A549 (cell line): ENCODE data around the gene USH1C. TPM values are rescaled to one million over a fixed set of nuclear protein-coding genes. Genes with fewer than 3 reads are reported as not detected.

Experiments
- ATAC-seq, 2 experiments: fragments of 200-7000 bp in 1 of 2; fragments of >200 bp in 1 of 2; cut with Nextera tagmentation in 1 of 2; cut with Tn5 transposase in 1 of 2; 3 replicates each; pipeline versions ENCODE4 v1.8.0 to v1.9.1; 2018 to 2020; ENCODE audit warnings: mild to moderate bottlenecking in 1 of 2, moderate library complexity in 1 of 2
- CTCF ChIA-PET: fragments of 300-600 bp; sonication (Branson Sonifier 250); formaldehyde crosslinking; extraction: SDS; loops from one replicate; lab custom pipeline; 2021; ENCODE audit warnings: antibody characterized with exemption, inconsistent platforms; lab: Yijun Ruan, JAX
- POLR2A ChIA-PET: fragments of 350-600 bp; formaldehyde crosslinking; extraction: SDS; loops from one replicate; lab custom pipeline; 2021; ENCODE audit warnings: antibody characterized with exemption, inconsistent platforms; lab: Yijun Ruan, JAX
- DNase-seq, 2 experiments: peaks; one replicate each; pipeline versions ENCODE4 v3.0.0 to v3.0.0-alpha.2; 2011 to 2016; ENCODE audit warnings: low read depth in 1 of 2, low spot score in 1 of 2
- FAIRE-seq: peaks from 2 replicates; lab custom pipeline; 2011; peaks lifted over from hg19 to GRCh38; lab: Jason Lieb, UNC
- H3K27ac ChIP-seq, 2 experiments: fragments of >200 bp; sonication (Bioruptor Twin); formaldehyde crosslinking; 3 replicates each; pipeline ENCODE4 v1.5.1; 2016 to 2017
- H3K4me1 ChIP-seq: fragments of >200 bp; sonication (Bioruptor Twin); formaldehyde crosslinking; 3 replicates; pipeline ENCODE4 v1.6.1; 2016
- H3K4me2 ChIP-seq: fragments of >200 bp; sonication (Bioruptor Twin); formaldehyde crosslinking; 3 replicates; pipeline ENCODE4 v1.6.1; 2016
- H3K4me3 ChIP-seq: fragments of >200 bp; sonication (Bioruptor Twin); formaldehyde crosslinking; 3 replicates; pipeline ENCODE4 v1.5.1; 2016
- H3K9me3 ChIP-seq: fragments of >200 bp; sonication (Bioruptor Twin); formaldehyde crosslinking; 3 replicates; pipeline ENCODE4 v1.6.1; 2016
- CBX8 ChIP-seq: fragments of 200-600 bp; sonication (generic); IDR thresholded peaks from 2 replicates; pipeline ENCODE4 v1.6.1; 2016
- CEBPB ChIP-seq, 2 experiments: fragments of >200 bp in 1 of 2; sonication (Bioruptor Twin) in 1 of 2; formaldehyde crosslinking in 1 of 2; IDR thresholded peaks; 2 replicates each; pipeline ENCODE4 v1.6.1; 2012 to 2016
- CHD4 ChIP-seq: fragments of 200-600 bp; sonication (generic); IDR thresholded peaks from 2 replicates; pipeline ENCODE4 v1.6.1; 2016; ENCODE audit warnings: antibody characterized with exemption, mild to moderate bottlenecking, borderline replicate concordance
- EP300 ChIP-seq, 2 experiments: fragments of >200 bp; sonication (Bioruptor Twin); formaldehyde crosslinking; IDR thresholded peaks; 2 replicates in 1 of 2; 3 replicates in 1 of 2; pipeline ENCODE4 v1.6.1; 2016 to 2017
- ESRRA ChIP-seq: fragments of 150-350 bp; IDR thresholded peaks from 2 replicates; pipeline ENCODE4 v1.6.1; 2014; ENCODE audit warnings: mild to moderate bottlenecking, low read length, borderline replicate concordance
- GATA3 ChIP-seq: IDR thresholded peaks from 2 replicates; pipeline ENCODE4 v1.6.1; 2012; ENCODE audit warnings: borderline replicate concordance
- HDAC2 ChIP-seq: fragments of 200-600 bp; sonication (generic); IDR thresholded peaks from 2 replicates; pipeline ENCODE4 v1.6.1; 2016
- HEYL ChIP-seq: fragments of 250-450 bp; sonication (Bioruptor Pico); IDR thresholded peaks from 2 replicates; pipeline ENCODE4 v1.8.0; 2021; ENCODE audit warnings: mild to moderate bottlenecking, moderate library complexity
- HOXA7 ChIP-seq: fragments of 250-450 bp; sonication (Bioruptor Pico); IDR thresholded peaks from 2 replicates; pipeline ENCODE4 v1.5.0; 2020; ENCODE audit warnings: mild to moderate bottlenecking, moderate library complexity
- HOXB13 ChIP-seq: fragments of 250-450 bp; sonication (Bioruptor Pico); IDR thresholded peaks from 2 replicates; pipeline ENCODE4 v1.5.0; 2020; ENCODE audit warnings: low read depth, mild to moderate bottlenecking, moderate library complexity
- HOXB5 ChIP-seq: fragments of 250-450 bp; sonication (Bioruptor Pico); IDR thresholded peaks from 2 replicates; pipeline ENCODE4 v1.5.0; 2020; ENCODE audit warnings: mild to moderate bottlenecking, moderate library complexity
- JUNB ChIP-seq: fragments of >200 bp; sonication (Bioruptor Twin); formaldehyde crosslinking; IDR thresholded peaks from 2 replicates; pipeline ENCODE4 v1.6.1; 2016
- MAFK ChIP-seq: fragments of 450-650 bp; IDR thresholded peaks from 2 replicates; pipeline ENCODE4 v1.6.1; 2014; ENCODE audit not compliant: partially characterized antibody
- NFE2L2 ChIP-seq: fragments of 150-350 bp; conservative IDR thresholded peaks from 2 replicates; pipeline ENCODE4 v1.6.1; 2014; ENCODE audit warnings: low read length
- RNF2 ChIP-seq: fragments of 200-600 bp; sonication (generic); IDR thresholded peaks from 2 replicates; pipeline ENCODE4 v1.6.1; 2016; ENCODE audit warnings: low read depth, mild to moderate bottlenecking, antibody characterized with exemption, moderate library complexity, borderline replicate concordance
- SMC3 ChIP-seq: fragments of >200 bp; sonication (Bioruptor Twin); formaldehyde crosslinking; IDR thresholded peaks from 3 replicates; pipeline ENCODE4 v1.6.1; 2018; ENCODE audit warnings: inconsistent platforms
- TFCP2L1 ChIP-seq: fragments of 250-450 bp; sonication (Bioruptor Pico); IDR thresholded peaks from 2 replicates; pipeline ENCODE4 v1.5.0; 2021; ENCODE audit warnings: mild to moderate bottlenecking
- ZC3H11A ChIP-seq: fragments of 450-650 bp; IDR thresholded peaks from 2 replicates; pipeline ENCODE4 v1.6.1; 2014; ENCODE audit warnings: antibody characterized with exemption, mild to moderate bottlenecking
- ZFP36 ChIP-seq: fragments of 450-650 bp; IDR thresholded peaks from 2 replicates; pipeline ENCODE4 v1.6.1; 2014; ENCODE audit warnings: borderline replicate concordance; ENCODE audit not compliant: partially characterized antibody
- WGBS: methylation state at CpG from one replicate; pipeline ENCODE4 v1.1.6; 2017; ENCODE audit errors: missing lambda C conversion rate; 5-methylcytosine and 5-hydroxymethylcytosine counted together
- polyA plus RNA-seq, 4 experiments: library from polyadenylated mRNA; depleted of rRNA in 3 of 4; stranded (reverse); fragments of >200 nt; fragmentation: RNase III in 1 of 4; extraction: RNeasy Plus Mini Kit Qiagen cat#74134 plus additional on column Dnase treatment in 1 of 4; gene quantifications; 2 replicates in 3 of 4; 3 replicates in 1 of 4; pipeline ENCODE4 v1.2.3, GENCODE V29; 2011 to 2017
- TF ChIP-seq, protein P1 (sequence below): fragments of >200 bp; sonication (Bioruptor Twin); formaldehyde crosslinking; IDR thresholded peaks from 2 replicates; pipeline ENCODE4 v1.6.1; 2016
- TF ChIP-seq, protein P2 (sequence below): IDR thresholded peaks from 2 replicates; pipeline ENCODE4 v1.6.1; 2012
- TF ChIP-seq, protein P3 (sequence below): fragments of 450-650 bp; IDR thresholded peaks from 2 replicates; pipeline ENCODE4 v1.6.1; 2014; ENCODE audit warnings: antibody characterized with exemption
- TF ChIP-seq, protein P4 (sequence below): IDR thresholded peaks from 2 replicates; pipeline ENCODE4 v1.6.1; 2012

The USH1C gene
- polyA plus RNA-seq, 2 of the 4 experiments (the other 2 are of a cell fraction) = 3.2 to 8.6 TPM

DNA sequence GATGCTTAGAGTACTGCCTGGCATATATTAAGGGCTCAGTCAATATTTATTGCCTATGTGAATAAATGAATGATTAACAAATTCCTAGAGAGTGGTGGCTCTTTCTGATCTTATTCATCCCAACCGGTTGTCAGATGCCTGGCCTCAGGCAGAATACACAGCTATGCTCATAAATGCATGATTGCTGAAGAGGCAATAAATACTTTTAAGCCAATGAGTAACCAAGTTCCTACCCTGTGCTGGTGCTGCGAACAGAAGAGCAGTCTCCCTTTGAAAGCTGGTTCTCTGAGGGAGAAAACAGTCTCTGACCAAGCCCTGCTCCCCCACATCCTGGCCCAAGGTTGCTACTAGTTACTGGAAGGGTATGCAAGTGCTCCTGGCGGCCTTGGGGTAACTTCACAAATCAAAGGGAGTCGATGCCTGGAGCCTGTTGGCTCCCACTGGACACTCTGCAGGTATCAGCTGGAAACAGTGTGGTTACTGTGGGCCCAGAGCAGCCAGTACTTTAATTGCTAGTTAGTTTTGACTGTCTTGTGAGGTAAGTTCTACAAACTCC lies 2.8 kb downstream of the USH1C start:
- peaks cover 24% of the 10 kb centered on the region for H3K4me1 ChIP-seq
- DNase-seq (no peak), FAIRE-seq (no peak), ATAC-seq (no peak)
- ChIA-PET CTCF (interaction anchor here (0.6 to 3.8 kb wide), 7 partner anchors 13 to 481 kb away, joined by 3 to 34 read pairs (median 4); no protein-coding TSS in a partner anchor), POLR2A (no interaction called here)
- 29% methylated on average over 4 of the region's 4 CpGs for WGBS
- H3K9me3 ChIP-seq = no peaks in the 10 kb centered on the region
- H3K4me2 ChIP-seq = peak overlapping the region; percentile 77
- peak overlapping the region in 1 of 2 experiments; percentile 82; a peak in 2 of 6 replicates for H3K27ac ChIP-seq
- H3K4me3 ChIP-seq = no peak overlapping the region
- TF ChIP-seq, protein P1, sequence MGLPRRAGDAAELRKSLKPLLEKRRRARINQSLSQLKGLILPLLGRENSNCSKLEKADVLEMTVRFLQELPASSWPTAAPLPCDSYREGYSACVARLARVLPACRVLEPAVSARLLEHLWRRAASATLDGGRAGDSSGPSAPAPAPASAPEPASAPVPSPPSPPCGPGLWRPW = no peak
- TF ChIP-seq MAFK = peak; percentile 50
- TF ChIP-seq CHD4 = no peak

DNA sequence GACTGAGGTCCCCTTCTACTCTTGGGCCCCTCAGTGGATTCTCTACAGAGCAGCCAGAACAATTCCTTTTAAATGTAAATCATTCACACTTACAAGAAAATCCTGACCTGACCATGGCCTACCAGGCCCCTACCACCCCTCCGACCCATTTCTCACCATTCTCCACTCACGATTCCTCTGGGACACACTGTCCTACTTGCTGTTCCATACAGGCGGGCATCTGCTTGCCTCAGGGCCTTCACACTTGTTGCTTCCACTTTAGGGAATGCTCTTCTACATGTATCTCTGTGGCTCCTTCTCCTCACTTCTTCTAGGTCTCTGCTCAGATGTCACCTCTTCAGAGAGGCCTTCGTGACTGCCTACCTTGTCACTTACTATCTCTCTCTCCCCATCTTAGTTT lies 3.4 kb downstream of the USH1C start:
- no peak overlapping the region for H3K4me3 ChIP-seq
- FAIRE-seq (no peak), ATAC-seq (no peak)
- H3K4me1 ChIP-seq = peaks cover 24% of the 10 kb centered on the region
- ChIA-PET POLR2A (no interaction called here), CTCF (interaction anchor here (1.1 to 3.8 kb wide), 5 partner anchors 12 to 174 kb away, joined by 3 to 34 read pairs (median 4); no protein-coding TSS in a partner anchor)
- H3K9me3 ChIP-seq = no peaks in the 10 kb centered on the region
- H3K4me2 ChIP-seq = peak overlapping the region; percentile 77; the same call in 1 of the 3 replicates
- H3K27ac ChIP-seq = no peak overlapping the region
- 86% methylated on average over 4 of the region's 4 CpGs for WGBS
- TF ChIP-seq HOXB13 (CRISPR knock-in tag) (no peak), JUNB (no peak)
- TF ChIP-seq, all 56 proteins: peak for 0
- no peak for DNase-seq

DNA sequence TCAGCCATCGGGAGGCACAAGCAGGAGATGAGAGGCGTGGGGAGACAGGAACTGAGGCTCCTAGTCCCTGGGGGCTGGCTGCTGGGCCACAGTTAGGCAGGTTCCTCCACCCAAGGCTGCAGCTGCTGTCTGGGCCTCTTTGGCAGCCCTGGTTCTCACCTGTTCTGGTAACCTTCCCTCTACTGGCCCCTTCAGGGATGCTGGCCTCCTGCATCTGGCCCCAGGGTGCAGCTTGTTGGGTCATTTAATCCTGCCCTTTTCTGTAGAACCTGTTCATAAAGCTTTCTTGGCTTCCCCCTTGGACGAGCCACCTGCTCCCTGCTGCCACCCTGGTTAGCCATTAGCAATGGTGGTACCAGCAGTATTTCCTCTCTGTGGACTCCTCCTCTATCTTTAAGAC lies 5.5 kb downstream of the USH1C start:
- CTCF ChIA-PET = interaction anchor here (0.6 to 3.6 kb wide), 2 partner anchors 11 to 155 kb away, joined by 3 to 21 read pairs; no protein-coding TSS in a partner anchor
- POLR2A ChIA-PET = no interaction called here
- DNase-seq (no peak), FAIRE-seq (no peak), ATAC-seq (no peak)
- 66% methylated on average over 3 of the region's 3 CpGs for WGBS
- peaks cover 22% of the 10 kb centered on the region for H3K4me1 ChIP-seq
- no peak overlapping the region for H3K4me2 ChIP-seq
- no peak overlapping the region for H3K27ac ChIP-seq
- no peaks in the 10 kb centered on the region for H3K9me3 ChIP-seq
- H3K4me3 ChIP-seq = no peak overlapping the region
- TF ChIP-seq GATA3 (no peak), SMC3 (no peak), HOXB5 (CRISPR knock-in tag) (no peak), HOXA7 (CRISPR knock-in tag) (no peak)

DNA sequence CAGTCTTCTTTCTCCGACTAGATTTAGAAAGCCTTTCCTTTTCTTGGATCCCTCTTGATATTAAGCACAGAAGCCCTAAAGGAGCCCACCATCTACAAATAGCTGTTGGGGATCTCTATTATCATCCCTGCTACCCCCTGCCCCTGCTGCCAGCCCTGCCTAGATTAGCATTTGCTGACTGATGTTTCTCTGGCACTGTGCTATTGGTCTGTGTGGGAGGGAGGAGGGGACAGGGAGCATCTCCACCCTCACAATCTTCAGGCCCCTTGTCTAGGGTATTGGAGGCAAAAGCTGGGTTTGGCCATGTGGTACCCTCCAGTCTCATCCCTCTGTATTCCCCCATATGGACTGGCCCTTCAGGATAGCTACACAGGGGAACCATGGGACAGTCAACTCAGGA lies 6.2 kb downstream of the USH1C start:
- 92% methylated on average over 1 of the region's 1 CpG for WGBS
- TF ChIP-seq HDAC2 = no peak
- TF ChIP-seq CBX8 = no peak
- no peak for TF ChIP-seq ESRRA
- TF ChIP-seq HOXA7 (CRISPR knock-in tag) = no peak
- no peak for TF ChIP-seq RNF2
- TF ChIP-seq ZFP36 = no peak
- TF ChIP-seq CEBPB (IDR thresholded peaks at IDR 0.05) = no peak
- no peak for TF ChIP-seq MAFK
- TF ChIP-seq, protein P2, sequence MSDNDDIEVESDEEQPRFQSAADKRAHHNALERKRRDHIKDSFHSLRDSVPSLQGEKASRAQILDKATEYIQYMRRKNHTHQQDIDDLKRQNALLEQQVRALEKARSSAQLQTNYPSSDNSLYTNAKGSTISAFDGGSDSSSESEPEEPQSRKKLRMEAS = no peak
- TF ChIP-seq, protein P3, sequence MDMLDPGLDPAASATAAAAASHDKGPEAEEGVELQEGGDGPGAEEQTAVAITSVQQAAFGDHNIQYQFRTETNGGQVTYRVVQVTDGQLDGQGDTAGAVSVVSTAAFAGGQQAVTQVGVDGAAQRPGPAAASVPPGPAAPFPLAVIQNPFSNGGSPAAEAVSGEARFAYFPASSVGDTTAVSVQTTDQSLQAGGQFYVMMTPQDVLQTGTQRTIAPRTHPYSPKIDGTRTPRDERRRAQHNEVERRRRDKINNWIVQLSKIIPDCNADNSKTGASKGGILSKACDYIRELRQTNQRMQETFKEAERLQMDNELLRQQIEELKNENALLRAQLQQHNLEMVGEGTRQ = no peak
- no peak for TF ChIP-seq NFE2L2
- no peak for TF ChIP-seq HEYL (CRISPR knock-in tag)
- TF ChIP-seq EP300 (IDR thresholded peaks at IDR 0.05) = no peak
- TF ChIP-seq HOXB5 (CRISPR knock-in tag) = no peak
- no peak for TF ChIP-seq ZC3H11A
- TF ChIP-seq TFCP2L1 (CRISPR knock-in tag) = no peak
- TF ChIP-seq, protein P4, sequence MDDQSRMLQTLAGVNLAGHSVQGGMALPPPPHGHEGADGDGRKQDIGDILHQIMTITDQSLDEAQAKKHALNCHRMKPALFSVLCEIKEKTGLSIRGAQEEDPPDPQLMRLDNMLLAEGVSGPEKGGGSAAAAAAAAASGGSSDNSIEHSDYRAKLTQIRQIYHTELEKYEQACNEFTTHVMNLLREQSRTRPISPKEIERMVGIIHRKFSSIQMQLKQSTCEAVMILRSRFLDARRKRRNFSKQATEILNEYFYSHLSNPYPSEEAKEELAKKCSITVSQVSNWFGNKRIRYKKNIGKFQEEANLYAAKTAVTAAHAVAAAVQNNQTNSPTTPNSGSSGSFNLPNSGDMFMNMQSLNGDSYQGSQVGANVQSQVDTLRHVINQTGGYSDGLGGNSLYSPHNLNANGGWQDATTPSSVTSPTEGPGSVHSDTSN = no peak
- TF ChIP-seq HOXB13 (CRISPR knock-in tag) = no peak
- TF ChIP-seq, protein P1 = no peak
- TF ChIP-seq, all 56 proteins: peak for 0
- Histone ChIP-seq H3K4me3 (no peak overlapping the region), H3K4me1 (peaks cover 18% of the 10 kb centered on the region), H3K4me2 (no peak overlapping the region), H3K27ac (no peak overlapping the region), H3K9me3 (no peaks in the 10 kb centered on the region)
- CTCF ChIA-PET = interaction anchor here (3.6 kb wide), 1 partner anchor 10 kb away, joined by 21 read pairs; no protein-coding TSS in a partner anchor
- DNase-seq = no peak
- POLR2A ChIA-PET = no interaction called here
- FAIRE-seq = no peak
- no peak for ATAC-seq
